ENCODE data around the gene ABCC11.

DNA sequence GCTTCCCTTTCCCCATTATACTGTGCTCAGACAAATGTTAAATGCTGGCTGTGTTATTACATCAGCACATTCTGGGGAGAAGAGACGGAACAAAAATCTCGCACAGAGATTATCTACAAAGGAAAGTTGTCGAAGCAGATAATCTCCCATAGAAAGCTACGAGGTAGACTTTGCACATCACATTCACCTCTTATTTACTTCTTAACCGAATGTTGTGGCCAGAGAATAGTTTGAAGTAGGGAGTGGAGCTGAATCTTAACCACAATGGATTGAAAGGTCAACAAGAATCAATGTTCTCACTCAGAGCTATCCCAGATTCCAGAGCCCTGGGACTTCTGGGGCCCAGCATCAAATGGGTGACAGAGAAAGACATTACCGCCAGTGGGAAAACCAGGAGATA lies 31.6 kb downstream of the ABCC11 start:
- TF ChIP-seq, protein P1, sequence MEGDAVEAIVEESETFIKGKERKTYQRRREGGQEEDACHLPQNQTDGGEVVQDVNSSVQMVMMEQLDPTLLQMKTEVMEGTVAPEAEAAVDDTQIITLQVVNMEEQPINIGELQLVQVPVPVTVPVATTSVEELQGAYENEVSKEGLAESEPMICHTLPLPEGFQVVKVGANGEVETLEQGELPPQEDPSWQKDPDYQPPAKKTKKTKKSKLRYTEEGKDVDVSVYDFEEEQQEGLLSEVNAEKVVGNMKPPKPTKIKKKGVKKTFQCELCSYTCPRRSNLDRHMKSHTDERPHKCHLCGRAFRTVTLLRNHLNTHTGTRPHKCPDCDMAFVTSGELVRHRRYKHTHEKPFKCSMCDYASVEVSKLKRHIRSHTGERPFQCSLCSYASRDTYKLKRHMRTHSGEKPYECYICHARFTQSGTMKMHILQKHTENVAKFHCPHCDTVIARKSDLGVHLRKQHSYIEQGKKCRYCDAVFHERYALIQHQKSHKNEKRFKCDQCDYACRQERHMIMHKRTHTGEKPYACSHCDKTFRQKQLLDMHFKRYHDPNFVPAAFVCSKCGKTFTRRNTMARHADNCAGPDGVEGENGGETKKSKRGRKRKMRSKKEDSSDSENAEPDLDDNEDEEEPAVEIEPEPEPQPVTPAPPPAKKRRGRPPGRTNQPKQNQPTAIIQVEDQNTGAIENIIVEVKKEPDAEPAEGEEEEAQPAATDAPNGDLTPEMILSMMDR (conservative IDR thresholded peaks at IDR 0.05; ENCODE audit: low read depth in 2 of 2): no peak
- TF ChIP-seq POLR2AphosphoS5 (IDR thresholded peaks at IDR 0.05; ENCODE audit: low read depth) (no peak), CREB1 (CRISPR knock-in tag; IDR thresholded peaks at IDR 0.05; ENCODE audit: low read depth) (no peak), EZH2phosphoT487 (IDR thresholded peaks at IDR 0.05; ENCODE audit: unreplicated experiment) (no peak), ZNF331 (CRISPR knock-in tag; IDR thresholded peaks at IDR 0.05; ENCODE audit: low read depth) (no peak), EZH2 (IDR thresholded peaks at IDR 0.05; ENCODE audit: low read depth, unreplicated experiment) (no peak), JUNB (IDR thresholded peaks at IDR 0.05; ENCODE audit: unreplicated experiment) (no peak), NANOG (IDR thresholded peaks at IDR 0.05; ENCODE audit: borderline replicate concordance) (no peak), ZNF114 (CRISPR knock-in tag; IDR thresholded peaks at IDR 0.05) (no peak), STAT1 (IDR thresholded peaks at IDR 0.05; ENCODE audit: unreplicated experiment) (no peak)
- TF ChIP-seq, protein P2, sequence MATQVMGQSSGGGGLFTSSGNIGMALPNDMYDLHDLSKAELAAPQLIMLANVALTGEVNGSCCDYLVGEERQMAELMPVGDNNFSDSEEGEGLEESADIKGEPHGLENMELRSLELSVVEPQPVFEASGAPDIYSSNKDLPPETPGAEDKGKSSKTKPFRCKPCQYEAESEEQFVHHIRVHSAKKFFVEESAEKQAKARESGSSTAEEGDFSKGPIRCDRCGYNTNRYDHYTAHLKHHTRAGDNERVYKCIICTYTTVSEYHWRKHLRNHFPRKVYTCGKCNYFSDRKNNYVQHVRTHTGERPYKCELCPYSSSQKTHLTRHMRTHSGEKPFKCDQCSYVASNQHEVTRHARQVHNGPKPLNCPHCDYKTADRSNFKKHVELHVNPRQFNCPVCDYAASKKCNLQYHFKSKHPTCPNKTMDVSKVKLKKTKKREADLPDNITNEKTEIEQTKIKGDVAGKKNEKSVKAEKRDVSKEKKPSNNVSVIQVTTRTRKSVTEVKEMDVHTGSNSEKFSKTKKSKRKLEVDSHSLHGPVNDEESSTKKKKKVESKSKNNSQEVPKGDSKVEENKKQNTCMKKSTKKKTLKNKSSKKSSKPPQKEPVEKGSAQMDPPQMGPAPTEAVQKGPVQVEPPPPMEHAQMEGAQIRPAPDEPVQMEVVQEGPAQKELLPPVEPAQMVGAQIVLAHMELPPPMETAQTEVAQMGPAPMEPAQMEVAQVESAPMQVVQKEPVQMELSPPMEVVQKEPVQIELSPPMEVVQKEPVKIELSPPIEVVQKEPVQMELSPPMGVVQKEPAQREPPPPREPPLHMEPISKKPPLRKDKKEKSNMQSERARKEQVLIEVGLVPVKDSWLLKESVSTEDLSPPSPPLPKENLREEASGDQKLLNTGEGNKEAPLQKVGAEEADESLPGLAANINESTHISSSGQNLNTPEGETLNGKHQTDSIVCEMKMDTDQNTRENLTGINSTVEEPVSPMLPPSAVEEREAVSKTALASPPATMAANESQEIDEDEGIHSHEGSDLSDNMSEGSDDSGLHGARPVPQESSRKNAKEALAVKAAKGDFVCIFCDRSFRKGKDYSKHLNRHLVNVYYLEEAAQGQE (IDR thresholded peaks at IDR 0.05; ENCODE audit: unreplicated experiment): no peak
- TF ChIP-seq, protein P3, sequence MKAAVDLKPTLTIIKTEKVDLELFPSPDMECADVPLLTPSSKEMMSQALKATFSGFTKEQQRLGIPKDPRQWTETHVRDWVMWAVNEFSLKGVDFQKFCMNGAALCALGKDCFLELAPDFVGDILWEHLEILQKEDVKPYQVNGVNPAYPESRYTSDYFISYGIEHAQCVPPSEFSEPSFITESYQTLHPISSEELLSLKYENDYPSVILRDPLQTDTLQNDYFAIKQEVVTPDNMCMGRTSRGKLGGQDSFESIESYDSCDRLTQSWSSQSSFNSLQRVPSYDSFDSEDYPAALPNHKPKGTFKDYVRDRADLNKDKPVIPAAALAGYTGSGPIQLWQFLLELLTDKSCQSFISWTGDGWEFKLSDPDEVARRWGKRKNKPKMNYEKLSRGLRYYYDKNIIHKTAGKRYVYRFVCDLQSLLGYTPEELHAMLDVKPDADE (IDR thresholded peaks at IDR 0.05): no peak
- TF ChIP-seq, protein P4, sequence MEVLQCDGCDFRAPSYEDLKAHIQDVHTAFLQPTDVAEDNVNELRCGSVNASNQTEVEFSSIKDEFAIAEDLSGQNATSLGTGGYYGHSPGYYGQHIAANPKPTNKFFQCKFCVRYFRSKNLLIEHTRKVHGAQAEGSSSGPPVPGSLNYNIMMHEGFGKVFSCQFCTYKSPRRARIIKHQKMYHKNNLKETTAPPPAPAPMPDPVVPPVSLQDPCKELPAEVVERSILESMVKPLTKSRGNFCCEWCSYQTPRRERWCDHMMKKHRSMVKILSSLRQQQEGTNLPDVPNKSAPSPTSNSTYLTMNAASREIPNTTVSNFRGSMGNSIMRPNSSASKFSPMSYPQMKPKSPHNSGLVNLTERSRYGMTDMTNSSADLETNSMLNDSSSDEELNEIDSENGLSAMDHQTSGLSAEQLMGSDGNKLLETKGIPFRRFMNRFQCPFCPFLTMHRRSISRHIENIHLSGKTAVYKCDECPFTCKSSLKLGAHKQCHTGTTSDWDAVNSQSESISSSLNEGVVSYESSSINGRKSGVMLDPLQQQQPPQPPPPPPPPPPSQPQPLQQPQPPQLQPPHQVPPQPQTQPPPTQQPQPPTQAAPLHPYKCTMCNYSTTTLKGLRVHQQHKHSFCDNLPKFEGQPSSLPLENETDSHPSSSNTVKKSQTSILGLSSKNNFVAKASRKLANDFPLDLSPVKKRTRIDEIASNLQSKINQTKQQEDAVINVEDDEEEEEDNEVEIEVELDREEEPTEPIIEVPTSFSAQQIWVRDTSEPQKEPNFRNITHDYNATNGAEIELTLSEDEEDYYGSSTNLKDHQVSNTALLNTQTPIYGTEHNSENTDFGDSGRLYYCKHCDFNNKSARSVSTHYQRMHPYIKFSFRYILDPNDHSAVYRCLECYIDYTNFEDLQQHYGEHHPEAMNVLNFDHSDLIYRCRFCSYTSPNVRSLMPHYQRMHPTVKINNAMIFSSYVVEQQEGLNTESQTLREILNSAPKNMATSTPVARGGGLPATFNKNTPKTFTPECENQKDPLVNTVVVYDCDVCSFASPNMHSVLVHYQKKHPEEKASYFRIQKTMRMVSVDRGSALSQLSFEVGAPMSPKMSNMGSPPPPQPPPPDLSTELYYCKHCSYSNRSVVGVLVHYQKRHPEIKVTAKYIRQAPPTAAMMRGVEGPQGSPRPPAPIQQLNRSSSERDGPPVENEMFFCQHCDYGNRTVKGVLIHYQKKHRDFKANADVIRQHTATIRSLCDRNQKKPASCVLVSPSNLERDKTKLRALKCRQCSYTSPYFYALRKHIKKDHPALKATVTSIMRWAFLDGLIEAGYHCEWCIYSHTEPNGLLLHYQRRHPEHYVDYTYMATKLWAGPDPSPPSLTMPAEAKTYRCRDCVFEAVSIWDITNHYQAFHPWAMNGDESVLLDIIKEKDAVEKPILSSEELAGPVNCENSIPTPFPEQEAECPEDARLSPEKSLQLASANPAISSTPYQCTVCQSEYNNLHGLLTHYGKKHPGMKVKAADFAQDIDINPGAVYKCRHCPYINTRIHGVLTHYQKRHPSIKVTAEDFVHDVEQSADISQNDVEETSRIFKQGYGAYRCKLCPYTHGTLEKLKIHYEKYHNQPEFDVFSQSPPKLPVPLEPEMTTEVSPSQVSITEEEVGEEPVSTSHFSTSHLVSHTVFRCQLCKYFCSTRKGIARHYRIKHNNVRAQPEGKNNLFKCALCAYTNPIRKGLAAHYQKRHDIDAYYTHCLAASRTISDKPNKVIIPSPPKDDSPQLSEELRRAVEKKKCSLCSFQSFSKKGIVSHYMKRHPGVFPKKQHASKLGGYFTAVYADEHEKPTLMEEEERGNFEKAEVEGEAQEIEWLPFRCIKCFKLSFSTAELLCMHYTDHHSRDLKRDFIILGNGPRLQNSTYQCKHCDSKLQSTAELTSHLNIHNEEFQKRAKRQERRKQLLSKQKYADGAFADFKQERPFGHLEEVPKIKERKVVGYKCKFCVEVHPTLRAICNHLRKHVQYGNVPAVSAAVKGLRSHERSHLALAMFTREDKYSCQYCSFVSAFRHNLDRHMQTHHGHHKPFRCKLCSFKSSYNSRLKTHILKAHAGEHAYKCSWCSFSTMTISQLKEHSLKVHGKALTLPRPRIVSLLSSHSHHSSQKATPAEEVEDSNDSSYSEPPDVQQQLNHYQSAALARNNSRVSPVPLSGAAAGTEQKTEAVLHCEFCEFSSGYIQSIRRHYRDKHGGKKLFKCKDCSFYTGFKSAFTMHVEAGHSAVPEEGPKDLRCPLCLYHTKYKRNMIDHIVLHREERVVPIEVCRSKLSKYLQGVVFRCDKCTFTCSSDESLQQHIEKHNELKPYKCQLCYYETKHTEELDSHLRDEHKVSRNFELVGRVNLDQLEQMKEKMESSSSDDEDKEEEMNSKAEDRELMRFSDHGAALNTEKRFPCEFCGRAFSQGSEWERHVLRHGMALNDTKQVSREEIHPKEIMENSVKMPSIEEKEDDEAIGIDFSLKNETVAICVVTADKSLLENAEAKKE (CRISPR knock-in tag; IDR thresholded peaks at IDR 0.05): no peak
